ENCODE data around the gene ZSCAN29.

DNA sequence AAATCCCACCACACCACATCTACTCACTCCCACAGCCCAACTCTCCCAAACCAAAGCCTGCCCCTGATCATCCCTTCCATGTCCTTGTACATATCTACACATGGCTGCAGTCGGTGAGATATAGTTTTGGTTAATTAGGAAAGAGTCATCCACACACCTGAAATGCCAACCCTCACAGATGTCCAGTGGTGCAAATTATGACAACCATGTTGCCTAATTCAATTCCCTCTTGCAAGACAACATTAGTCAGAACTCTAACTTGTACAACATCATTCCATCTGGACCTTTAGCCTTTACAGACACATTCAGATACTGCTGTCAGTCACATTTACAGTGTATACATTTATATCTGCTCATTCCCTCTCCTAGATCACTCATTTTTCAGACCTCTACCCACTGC, 41.3 kb upstream of the ZSCAN29 start:
- TF ChIP-seq TAF1 (IDR thresholded peaks at IDR 0.05; ENCODE audit: low read depth): no peak
- TF ChIP-seq, protein P1, sequence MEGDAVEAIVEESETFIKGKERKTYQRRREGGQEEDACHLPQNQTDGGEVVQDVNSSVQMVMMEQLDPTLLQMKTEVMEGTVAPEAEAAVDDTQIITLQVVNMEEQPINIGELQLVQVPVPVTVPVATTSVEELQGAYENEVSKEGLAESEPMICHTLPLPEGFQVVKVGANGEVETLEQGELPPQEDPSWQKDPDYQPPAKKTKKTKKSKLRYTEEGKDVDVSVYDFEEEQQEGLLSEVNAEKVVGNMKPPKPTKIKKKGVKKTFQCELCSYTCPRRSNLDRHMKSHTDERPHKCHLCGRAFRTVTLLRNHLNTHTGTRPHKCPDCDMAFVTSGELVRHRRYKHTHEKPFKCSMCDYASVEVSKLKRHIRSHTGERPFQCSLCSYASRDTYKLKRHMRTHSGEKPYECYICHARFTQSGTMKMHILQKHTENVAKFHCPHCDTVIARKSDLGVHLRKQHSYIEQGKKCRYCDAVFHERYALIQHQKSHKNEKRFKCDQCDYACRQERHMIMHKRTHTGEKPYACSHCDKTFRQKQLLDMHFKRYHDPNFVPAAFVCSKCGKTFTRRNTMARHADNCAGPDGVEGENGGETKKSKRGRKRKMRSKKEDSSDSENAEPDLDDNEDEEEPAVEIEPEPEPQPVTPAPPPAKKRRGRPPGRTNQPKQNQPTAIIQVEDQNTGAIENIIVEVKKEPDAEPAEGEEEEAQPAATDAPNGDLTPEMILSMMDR (IDR thresholded peaks at IDR 0.05; ENCODE audit: poor library complexity, severe bottlenecking): no peak
- no peak for TF ChIP-seq SMC3 (conservative IDR thresholded peaks at IDR 0.05; ENCODE audit: poor library complexity)
- TF ChIP-seq POLR2AphosphoS5 (IDR thresholded peaks at IDR 0.05): no peak
- TF ChIP-seq EP300 (conservative IDR thresholded peaks at IDR 0.05; ENCODE audit: poor library complexity, severe bottlenecking): no peak
- TF ChIP-seq EZH2 (IDR thresholded peaks at IDR 0.05; ENCODE audit: borderline replicate concordance, insufficient read depth, low read length, poor library complexity, severe bottlenecking): no peak
- TF ChIP-seq RAD21 (conservative IDR thresholded peaks at IDR 0.05): no peak

Data from neural cell (in vitro differentiated cells).